ENCODE data around the gene CAMTA1. TPM values are rescaled to one million over a fixed set of nuclear protein-coding genes. Genes with fewer than 3 reads are reported as not detected.

Gene CAMTA1
- polyA plus RNA-seq, 1 donor (not counting 4 experiments of a cell fraction or from before 2014, with no cell fraction given): 51.4 TPM

GRCh38 chr1:7262611-7263010 lies 477.4 kb downstream of the CAMTA1 start:
- dilution Hi-C loops (cut with MboI; ENCODE audit: extremely low pct_ligation_motif_present, low sequenced_read_pairs): no loop called here
- no peaks in the 10 kb centered on the region for H3K36me3 ChIP-seq (ENCODE audit: control insufficient read depth in 2 of 2, extremely low read depth in 1 of 2, insufficient read depth in 2 of 2, low read length in 2 of 2)
- peak overlapping the region; percentile 13 for H3K4me2 ChIP-seq (ENCODE audit: control insufficient read depth, extremely low read depth, insufficient read depth, low read depth, low read length)
- peak; percentile 70 for FAIRE-seq
- H3K9ac ChIP-seq (ENCODE audit: control insufficient read depth, extremely low read depth, insufficient read depth, low read length): no peak overlapping the region
- peak overlapping the region; percentile 45 for H2AFZ ChIP-seq (ENCODE audit: control insufficient read depth, low read length)
- no peaks in the 10 kb centered on the region for H3K79me2 ChIP-seq (ENCODE audit: control insufficient read depth, insufficient read depth, low read length)
- TF ChIP-seq EZH2 (IDR thresholded peaks at IDR 0.05; ENCODE audit: low read length) (no peak), CTCF (optimal IDR thresholded peaks at IDR 0.05 in 1 of 3, IDR thresholded peaks at IDR 0.05 in 1 of 3, conservative IDR thresholded peaks at IDR 0.05 in 1 of 3; ENCODE audit: extremely low read depth in 1 of 3, insufficient read depth in 2 of 3, low read length in 3 of 3) (no peak)
- H4K20me1 ChIP-seq (ENCODE audit: control insufficient read depth, extremely low read depth, insufficient read depth, low read length): no peaks in the 10 kb centered on the region
- no peak overlapping the region for H3K27ac ChIP-seq (ENCODE audit: control insufficient read depth, insufficient read depth, low read length)
- H3K9me1 ChIP-seq (ENCODE audit: control insufficient read depth, extremely low read depth, insufficient read depth, low read length): no peaks in the 10 kb centered on the region
- H3K4me1 ChIP-seq (ENCODE audit: control insufficient read depth, extremely low read depth, insufficient read depth, low read length): peaks cover 31% of the 10 kb centered on the region
- H3K9me3 ChIP-seq (ENCODE audit: control insufficient read depth, low read depth, low read length): no peaks in the 10 kb centered on the region
- no peak for DNase-seq (ENCODE audit: low read depth, low spot score)
- no peaks in the 10 kb centered on the region for H3K27me3 ChIP-seq (ENCODE audit: control insufficient read depth, extremely low read depth, insufficient read depth, low read length)
- no peak overlapping the region for H3K4me3 ChIP-seq (ENCODE audit: control insufficient read depth in 2 of 3, extremely low read depth in 1 of 3, insufficient read depth in 2 of 3, low read depth in 1 of 3, low read length in 3 of 3)

DNA sequence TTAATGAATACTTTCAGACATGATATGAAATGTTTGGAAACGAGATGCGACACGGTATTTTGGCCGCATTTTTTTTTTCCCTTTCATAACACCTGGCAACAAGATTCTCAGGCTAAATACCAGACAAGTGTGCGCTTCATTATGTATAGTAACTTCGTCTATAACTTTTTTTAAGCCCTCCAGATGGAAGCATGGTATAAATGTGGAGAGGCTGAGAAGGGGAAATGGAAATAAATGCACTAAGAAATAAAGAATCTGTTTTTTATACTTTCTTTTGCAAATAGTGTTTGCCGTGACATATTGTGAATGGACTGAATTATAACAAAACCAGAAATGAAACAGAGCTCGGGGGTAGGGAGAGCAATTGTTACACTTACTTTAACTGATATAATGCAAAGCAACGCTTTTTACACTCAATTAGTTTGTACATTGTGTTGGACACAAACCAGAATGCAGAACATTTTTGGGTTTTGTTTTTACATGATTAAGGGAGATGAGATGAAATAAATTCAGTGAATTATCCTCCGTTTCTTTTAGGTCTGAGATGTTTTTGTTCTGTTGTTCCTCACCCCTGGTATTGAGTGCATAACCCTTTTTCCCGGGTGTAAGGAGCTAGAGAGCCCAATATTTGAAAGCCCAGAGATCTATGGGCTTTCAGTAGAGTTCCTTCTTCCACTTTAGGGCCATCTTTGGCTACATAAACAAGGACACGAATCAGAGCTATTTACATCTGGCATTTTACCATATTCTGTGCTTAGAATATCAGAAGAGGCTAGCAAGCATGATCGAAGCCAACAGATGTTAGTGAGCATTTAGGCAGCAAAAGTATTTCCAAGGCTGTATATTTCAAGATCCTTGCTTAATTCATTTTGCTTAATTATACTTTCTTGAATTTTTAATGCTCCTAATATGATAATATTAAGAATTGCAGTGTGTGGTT lies 478.0 kb downstream of the CAMTA1 start:
- no peaks in the 10 kb centered on the region for H3K9me3 ChIP-seq (ENCODE audit: control insufficient read depth, low read depth, low read length)
- no peaks in the 10 kb centered on the region for H3K79me2 ChIP-seq (ENCODE audit: control insufficient read depth, insufficient read depth, low read length)
- H4K20me1 ChIP-seq (ENCODE audit: control insufficient read depth, extremely low read depth, insufficient read depth, low read length): no peaks in the 10 kb centered on the region
- no peak for TF ChIP-seq CTCF (optimal IDR thresholded peaks at IDR 0.05 in 1 of 3, IDR thresholded peaks at IDR 0.05 in 1 of 3, conservative IDR thresholded peaks at IDR 0.05 in 1 of 3; ENCODE audit: extremely low read depth in 1 of 3, insufficient read depth in 2 of 3, low read length in 3 of 3)
- no peak for TF ChIP-seq EZH2 (IDR thresholded peaks at IDR 0.05; ENCODE audit: low read length)
- H3K9ac ChIP-seq (ENCODE audit: control insufficient read depth, extremely low read depth, insufficient read depth, low read length): no peak overlapping the region
- peak overlapping the region; percentile 45 for H2AFZ ChIP-seq (ENCODE audit: control insufficient read depth, low read length)
- DNase-seq (ENCODE audit: low read depth, low spot score): no peak
- no peaks in the 10 kb centered on the region for H3K27me3 ChIP-seq (ENCODE audit: control insufficient read depth, extremely low read depth, insufficient read depth, low read length)
- no peaks in the 10 kb centered on the region for H3K9me1 ChIP-seq (ENCODE audit: control insufficient read depth, extremely low read depth, insufficient read depth, low read length)
- no peak overlapping the region for H3K4me3 ChIP-seq (ENCODE audit: control insufficient read depth in 2 of 3, extremely low read depth in 1 of 3, insufficient read depth in 2 of 3, low read depth in 1 of 3, low read length in 3 of 3)
- peaks cover 31% of the 10 kb centered on the region for H3K4me1 ChIP-seq (ENCODE audit: control insufficient read depth, extremely low read depth, insufficient read depth, low read length)
- FAIRE-seq: peak; percentile 46
- dilution Hi-C loops (cut with MboI; ENCODE audit: extremely low pct_ligation_motif_present, low sequenced_read_pairs): no loop called here
- no peak overlapping the region for H3K27ac ChIP-seq (ENCODE audit: control insufficient read depth, insufficient read depth, low read length)
- H3K36me3 ChIP-seq (ENCODE audit: control insufficient read depth in 2 of 2, extremely low read depth in 1 of 2, insufficient read depth in 2 of 2, low read length in 2 of 2): no peaks in the 10 kb centered on the region
- H3K4me2 ChIP-seq (ENCODE audit: control insufficient read depth, extremely low read depth, insufficient read depth, low read depth, low read length): peak overlapping the region; percentile 13

Data from keratinocyte (primary cell).